Endothelial cell of umbilical vein (primary cell): ENCODE measurements around the gene PLCD3.

ENCODE experiments used
- GATA2 ChIP-seq: IDR thresholded peaks from 2 replicates; pipeline ENCODE4 v1.7.0; 2011; ENCODE audit warnings: low read depth, mild to moderate bottlenecking, moderate library complexity, mixed read lengths, low read length; ENCODE audit not compliant: insufficient read length, insufficient read depth
- TF ChIP-seq, protein P1 (sequence below), 2 donors: IDR thresholded peaks; 1 replicate in 1 of 2; 2 replicates in 1 of 2; pipeline ENCODE4 v1.5.1; 2011; ENCODE audit warnings: low read length in 2 of 2, mild to moderate bottlenecking in 2 of 2, moderate library complexity in 2 of 2, control low read depth in 1 of 2, inconsistent platforms in 1 of 2, low read depth in 1 of 2; ENCODE audit not compliant: insufficient read depth in 1 of 2; ENCODE audit errors: extremely low read depth in 1 of 2

DNA sequence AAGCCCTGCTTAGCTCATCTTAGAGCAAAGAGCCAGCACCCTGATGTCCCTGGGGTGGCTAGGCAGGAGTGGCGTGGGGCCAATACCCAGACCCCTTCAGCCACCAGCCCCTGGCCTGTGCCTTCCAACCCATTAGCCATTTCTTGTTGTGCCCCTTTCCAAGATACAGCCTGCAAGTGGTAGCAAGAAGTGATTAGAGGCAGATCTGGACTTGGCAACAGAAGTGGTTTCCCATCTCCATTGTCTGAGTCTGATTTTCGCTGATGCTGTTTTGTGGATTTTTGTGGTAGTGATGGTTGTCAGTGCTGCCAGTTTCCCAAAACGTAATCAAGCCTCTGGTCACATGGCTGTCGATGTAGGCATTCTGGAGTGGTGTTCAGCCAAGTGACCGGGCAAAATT is 25.7 kb downstream of the PLCD3 start:
- TF ChIP-seq GATA2, result no peak
- TF ChIP-seq, protein P1, sequence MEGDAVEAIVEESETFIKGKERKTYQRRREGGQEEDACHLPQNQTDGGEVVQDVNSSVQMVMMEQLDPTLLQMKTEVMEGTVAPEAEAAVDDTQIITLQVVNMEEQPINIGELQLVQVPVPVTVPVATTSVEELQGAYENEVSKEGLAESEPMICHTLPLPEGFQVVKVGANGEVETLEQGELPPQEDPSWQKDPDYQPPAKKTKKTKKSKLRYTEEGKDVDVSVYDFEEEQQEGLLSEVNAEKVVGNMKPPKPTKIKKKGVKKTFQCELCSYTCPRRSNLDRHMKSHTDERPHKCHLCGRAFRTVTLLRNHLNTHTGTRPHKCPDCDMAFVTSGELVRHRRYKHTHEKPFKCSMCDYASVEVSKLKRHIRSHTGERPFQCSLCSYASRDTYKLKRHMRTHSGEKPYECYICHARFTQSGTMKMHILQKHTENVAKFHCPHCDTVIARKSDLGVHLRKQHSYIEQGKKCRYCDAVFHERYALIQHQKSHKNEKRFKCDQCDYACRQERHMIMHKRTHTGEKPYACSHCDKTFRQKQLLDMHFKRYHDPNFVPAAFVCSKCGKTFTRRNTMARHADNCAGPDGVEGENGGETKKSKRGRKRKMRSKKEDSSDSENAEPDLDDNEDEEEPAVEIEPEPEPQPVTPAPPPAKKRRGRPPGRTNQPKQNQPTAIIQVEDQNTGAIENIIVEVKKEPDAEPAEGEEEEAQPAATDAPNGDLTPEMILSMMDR (IDR thresholded peaks at IDR 0.05; ENCODE audit: extremely low read depth in 1 of 2, insufficient read depth in 1 of 2, low read depth in 1 of 2, low read length in 2 of 2), result no peak
